ENCODE measurements around the gene PCDHGA1. TPM values are rescaled to one million over a fixed set of nuclear protein-coding genes. Genes with fewer than 3 reads are reported as not detected.

PCDHGA1 gene
- total RNA-seq, 4 donors from 2014 or later, result 1.7 TPM; not detected in 3

DNA sequence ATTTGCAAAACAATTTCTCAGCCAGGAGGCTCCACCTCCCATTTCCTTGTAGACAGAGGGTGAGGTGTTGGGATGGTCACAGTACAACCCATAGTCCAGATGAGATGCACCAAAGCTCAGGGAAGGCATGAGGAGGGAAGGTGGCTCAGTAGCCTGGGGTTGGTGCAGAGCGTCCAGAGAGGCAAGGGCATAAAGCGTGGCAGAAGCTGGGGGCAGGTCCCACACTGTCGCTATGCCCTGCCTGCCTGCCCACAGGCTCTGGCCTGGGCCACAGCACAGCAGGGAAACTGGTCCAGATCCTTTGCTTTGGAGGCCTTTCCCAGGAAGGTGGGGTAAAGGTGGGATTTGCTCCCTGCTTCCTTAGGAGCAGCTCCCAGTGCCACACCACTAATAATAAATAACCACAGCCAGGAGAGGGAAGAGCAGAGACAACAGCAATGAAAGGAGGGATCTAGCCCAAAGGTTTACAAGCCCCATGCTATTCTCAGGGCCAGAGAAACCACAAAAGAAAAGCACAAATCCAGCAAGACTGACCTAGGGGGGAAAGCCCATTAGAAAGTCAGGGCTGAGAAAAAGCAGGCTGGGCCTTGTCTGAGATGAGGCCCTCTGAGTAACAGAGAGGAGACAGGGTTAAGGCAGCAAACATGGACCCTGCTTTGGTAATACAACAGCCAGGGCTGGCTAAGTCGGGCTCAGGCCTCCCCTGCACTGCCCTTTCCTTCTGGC is 185.8 kb downstream of the PCDHGA1 start:
- Histone ChIP-seq H3K27me3 (no peaks in the 10 kb centered on the region), H3K36me3 (peaks cover 0 to 55% (median 0%) of the 10 kb centered on the region in 3 donors), H3K4me1 (peaks cover 0 to 18% (median 10%) of the 10 kb centered on the region in 4 donors), H3K4me3 (no peak overlapping the region), H3K27ac (no peak overlapping the region), H3K9me3 (no peaks in the 10 kb centered on the region)
- no peak for DNase-seq
- TF ChIP-seq POLR2A (IDR thresholded peaks at IDR 0.05), result no peak
- no peak for TF ChIP-seq CTCF (IDR thresholded peaks at IDR 0.05)

DNA sequence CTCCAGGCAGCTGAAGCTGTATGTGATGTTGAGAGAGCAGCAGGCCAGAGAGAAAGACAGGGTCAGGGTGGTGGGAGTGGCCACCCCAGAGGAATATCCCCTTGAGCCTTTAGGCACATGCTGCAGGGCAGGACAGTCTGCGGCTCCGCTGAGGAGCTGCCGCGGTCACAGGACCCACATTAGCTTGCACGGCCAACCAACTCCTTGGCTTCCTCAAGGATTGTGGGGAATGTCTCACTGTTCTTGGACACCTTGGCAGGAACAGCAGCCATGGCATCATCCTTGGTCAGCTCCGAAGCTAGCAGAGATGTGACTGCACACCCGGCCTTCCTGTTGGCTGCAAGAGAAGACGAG is 186.3 kb downstream of the PCDHGA1 start:
- no peak for TF ChIP-seq POLR2A (IDR thresholded peaks at IDR 0.05)
- TF ChIP-seq CTCF (IDR thresholded peaks at IDR 0.05), result no peak
- Histone ChIP-seq H3K4me1 (peaks cover 0 to 22% (median 9%) of the 10 kb centered on the region in 4 donors), H3K36me3 (peaks cover 0 to 51% (median 0%) of the 10 kb centered on the region in 3 donors), H3K27me3 (no peaks in the 10 kb centered on the region), H3K4me3 (no peak overlapping the region), H3K27ac (no peak overlapping the region), H3K9me3 (no peaks in the 10 kb centered on the region)
- DNase-seq, result no peak

- Histone ChIP-seq H3K4me3 (no peak overlapping the region), H3K27ac (no peak overlapping the region), H3K27me3 (no peaks in the 10 kb centered on the region), H3K9me3 (no peaks in the 10 kb centered on the region), H3K4me1 (peaks cover 0 to 29% (median 6%) of the 10 kb centered on the region in 4 donors), H3K36me3 (peaks cover 0 to 51% (median 0%) of the 10 kb centered on the region in 3 donors)
- DNase-seq, result no peak
- TF ChIP-seq POLR2A (IDR thresholded peaks at IDR 0.05) (no peak), CTCF (IDR thresholded peaks at IDR 0.05) (no peak)
These were observed 187.0 kb downstream of the PCDHGA1 start for GRCh38 chr5:141517312-141517711.

DNA sequence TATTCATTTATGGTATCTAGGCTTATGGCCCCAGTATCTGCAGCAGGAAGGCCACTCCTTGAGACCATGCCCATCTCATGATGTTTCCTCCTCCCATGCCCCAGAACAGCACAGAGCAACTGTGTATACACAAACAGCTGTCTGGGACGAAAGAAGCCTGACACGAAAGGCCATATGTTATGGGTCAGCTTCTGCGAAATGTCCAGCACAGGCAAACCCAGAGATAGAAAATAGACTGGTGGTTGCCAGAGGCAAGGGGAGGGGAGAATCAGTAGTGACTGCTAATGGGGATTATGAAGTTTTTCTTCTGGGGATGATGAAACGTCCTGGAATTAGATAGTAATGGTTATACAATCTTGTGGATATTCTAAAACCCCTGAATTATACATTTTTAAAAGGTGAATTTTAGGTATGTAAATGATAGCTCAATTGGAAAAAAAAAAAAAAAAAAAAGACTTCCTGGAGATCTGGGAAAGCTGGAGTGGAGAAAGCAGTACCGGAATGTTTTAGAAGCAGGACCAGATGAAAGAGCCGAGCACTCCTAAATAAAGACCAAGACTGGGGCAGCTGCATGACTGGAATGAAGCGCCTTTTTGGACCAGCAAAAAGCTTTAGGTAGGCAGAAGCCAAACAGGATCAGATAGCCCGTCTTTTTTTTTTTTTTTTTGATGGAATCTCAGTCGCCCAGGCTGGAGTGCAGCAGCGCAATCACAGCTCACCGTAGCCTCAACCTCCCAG is 187.7 kb downstream of the PCDHGA1 start:
- no peak overlapping the region for H3K27ac ChIP-seq
- TF ChIP-seq POLR2A (IDR thresholded peaks at IDR 0.05) (no peak), CTCF (IDR thresholded peaks at IDR 0.05) (no peak)
- no peak for DNase-seq
- peaks cover 0 to 56% (median 0%) of the 10 kb centered on the region in 3 donors for H3K36me3 ChIP-seq
- peaks cover 0 to 36% (median 6%) of the 10 kb centered on the region in 4 donors for H3K4me1 ChIP-seq
- H3K27me3 ChIP-seq, result no peaks in the 10 kb centered on the region
- H3K9me3 ChIP-seq, result no peaks in the 10 kb centered on the region
- no peak overlapping the region for H3K4me3 ChIP-seq

GRCh38 chr5:141518618-141519015 is 188.3 kb downstream of the PCDHGA1 start:
- TF ChIP-seq CTCF (IDR thresholded peaks at IDR 0.05), result no peak
- TF ChIP-seq POLR2A (IDR thresholded peaks at IDR 0.05), result no peak
- H3K4me3 ChIP-seq, result no peak overlapping the region
- H3K9me3 ChIP-seq, result no peaks in the 10 kb centered on the region
- no peak overlapping the region for H3K27ac ChIP-seq
- H3K4me1 ChIP-seq, result peaks cover 0 to 36% (median 6%) of the 10 kb centered on the region in 4 donors
- DNase-seq, result no peak
- H3K36me3 ChIP-seq, result peaks cover 0 to 62% (median 0%) of the 10 kb centered on the region in 3 donors
- no peaks in the 10 kb centered on the region for H3K27me3 ChIP-seq
